ENCODE results near the gene STPG4. TPM values are rescaled to one million over a fixed set of nuclear protein-coding genes. Genes with fewer than 3 reads are reported as not detected.

STPG4 gene
- total and polyA plus RNA-seq, 7 donors: 0.03 TPM; not detected in 6

- H3K4me1 ChIP-seq: peaks cover 81% of the 10 kb centered on the region
- no peaks in the 10 kb centered on the region for H3K27me3 ChIP-seq (ENCODE audit: insufficient read depth in 3 of 3, low read length in 2 of 3)
- intact Hi-C loops (cut with DNase I): no loop called here
- H3K36me3 ChIP-seq (ENCODE audit: insufficient read depth in 1 of 2, low read depth in 1 of 2): no peaks in the 10 kb centered on the region
- DNase-seq (no peak), ATAC-seq (no peak)
- 85 to 88% (median 85%) methylated on average over 7 of the region's 7 CpGs for WGBS, 3 donors
- no peak for TF ChIP-seq CTCF (IDR thresholded peaks at IDR 0.05)
- H3K9me3 ChIP-seq: no peaks in the 10 kb centered on the region
- peak overlapping the region; percentile 77 for H3K27ac ChIP-seq
- H3K4me3 ChIP-seq: no peak overlapping the region
Observed at GRCh38 chr2:47052847-47053246, 102.3 kb downstream of the STPG4 start.

- H3K4me3 ChIP-seq: no peak overlapping the region
- TF ChIP-seq CTCF (IDR thresholded peaks at IDR 0.05): no peak
- no peaks in the 10 kb centered on the region for H3K27me3 ChIP-seq (ENCODE audit: insufficient read depth in 3 of 3, low read length in 2 of 3)
- intact Hi-C loops (cut with DNase I): no loop called here
- peaks cover 77% of the 10 kb centered on the region for H3K4me1 ChIP-seq
- H3K36me3 ChIP-seq (ENCODE audit: insufficient read depth in 1 of 2, low read depth in 1 of 2): no peaks in the 10 kb centered on the region
- WGBS, 3 donors: 93 to 96% (median 94%) methylated on average over 12 of the region's 12 CpGs
- peak overlapping the region; percentile 77 for H3K27ac ChIP-seq
- no peaks in the 10 kb centered on the region for H3K9me3 ChIP-seq
- ATAC-seq (no peak), DNase-seq (no peak)
Observed at GRCh38 chr2:47051562-47051961, 103.5 kb downstream of the STPG4 start.

GRCh38 chr2:47050762-47051161, 104.3 kb downstream of the STPG4 start:
- ATAC-seq (peak; percentile 61 to 75 (median 67)), DNase-seq (no peak)
- intact Hi-C loops (cut with DNase I): no loop called here
- Histone ChIP-seq H3K4me3 (peak overlapping the region; percentile 2), H3K27me3 (ENCODE audit: insufficient read depth in 3 of 3, low read length in 2 of 3) (no peaks in the 10 kb centered on the region), H3K9me3 (no peaks in the 10 kb centered on the region), H3K4me1 (peaks cover 69% of the 10 kb centered on the region), H3K27ac (peak overlapping the region; percentile 77), H3K36me3 (ENCODE audit: insufficient read depth in 1 of 2, low read depth in 1 of 2) (no peaks in the 10 kb centered on the region)
- 29 to 38% (median 37%) methylated on average over 4 of the region's 4 CpGs for WGBS, 3 donors
- TF ChIP-seq CTCF (IDR thresholded peaks at IDR 0.05): no peak

GRCh38 chr2:47050021-47050760, 104.9 kb downstream of the STPG4 start:
- Histone ChIP-seq H3K27ac (peak overlapping the region; percentile 77), H3K4me1 (peaks cover 63% of the 10 kb centered on the region), H3K27me3 (ENCODE audit: insufficient read depth in 3 of 3, low read length in 2 of 3) (no peaks in the 10 kb centered on the region), H3K36me3 (ENCODE audit: insufficient read depth in 1 of 2, low read depth in 1 of 2) (no peaks in the 10 kb centered on the region), H3K9me3 (no peaks in the 10 kb centered on the region), H3K4me3 (peak overlapping the region; percentile 2)
- TF ChIP-seq CTCF (IDR thresholded peaks at IDR 0.05): no peak
- intact Hi-C loops (cut with DNase I): no loop called here
- no peak for ATAC-seq
- DNase-seq: no peak
- 54 to 65% (median 58%) methylated on average over 6 of the region's 6 CpGs for WGBS, 3 donors

GRCh38 chr2:47049502-47049901, 105.6 kb downstream of the STPG4 start:
- no peak for TF ChIP-seq CTCF (IDR thresholded peaks at IDR 0.05)
- H3K4me3 ChIP-seq: no peak overlapping the region
- no peaks in the 10 kb centered on the region for H3K9me3 ChIP-seq
- no peak for DNase-seq
- no peaks in the 10 kb centered on the region for H3K27me3 ChIP-seq (ENCODE audit: insufficient read depth in 3 of 3, low read length in 2 of 3)
- ATAC-seq: no peak
- no peaks in the 10 kb centered on the region for H3K36me3 ChIP-seq (ENCODE audit: insufficient read depth in 1 of 2, low read depth in 1 of 2)
- peaks cover 57% of the 10 kb centered on the region for H3K4me1 ChIP-seq
- 57 to 68% (median 66%) methylated on average over 3 of the region's 3 CpGs for WGBS, 3 donors
- peak overlapping the region; percentile 77 for H3K27ac ChIP-seq
- intact Hi-C loops (cut with DNase I): no loop called here

Measured in psoas muscle (tissue), 8 donors.